Activated naive CD8-positive, alpha-beta T cell treated with anti-CD3 and anti-CD28 coated beads, Interleukin-2, amount 50 U/mL, for 24 hours (primary cell): Measurements from ENCODE around the gene ALDH4A1.

ENCODE experiments used
- ATAC-seq: fragments of 150-1000 bp; cut with Tn5 transposase; one replicate; pipeline ENCODE4 v1.10.0; 2021
- DNase-seq: peaks from one replicate; pipeline ENCODE4 v3.0.0; 2021
- H3K27ac Mint-ChIP-seq: one replicate; pipeline ENCODE4 v1.8.0; 2021; ENCODE audit warnings: mild to moderate bottlenecking, mixed read lengths
- H3K27me3 Mint-ChIP-seq: one replicate; pipeline ENCODE4 v1.8.0; 2021; ENCODE audit warnings: mixed read lengths
- H3K36me3 Mint-ChIP-seq: one replicate; pipeline ENCODE4 v1.8.0; 2021; ENCODE audit warnings: low read depth, mixed read lengths
- H3K4me1 Mint-ChIP-seq: one replicate; pipeline ENCODE4 v1.8.0; 2021; ENCODE audit warnings: mixed read lengths
- H3K4me3 Mint-ChIP-seq: one replicate; pipeline ENCODE4 v1.8.0; 2021; ENCODE audit warnings: mild to moderate bottlenecking, moderate library complexity, mixed read lengths
- H3K9me3 Mint-ChIP-seq: one replicate; pipeline ENCODE4 v1.8.0; 2021; ENCODE audit warnings: mixed read lengths

The ALDH4A1 gene, protein sequence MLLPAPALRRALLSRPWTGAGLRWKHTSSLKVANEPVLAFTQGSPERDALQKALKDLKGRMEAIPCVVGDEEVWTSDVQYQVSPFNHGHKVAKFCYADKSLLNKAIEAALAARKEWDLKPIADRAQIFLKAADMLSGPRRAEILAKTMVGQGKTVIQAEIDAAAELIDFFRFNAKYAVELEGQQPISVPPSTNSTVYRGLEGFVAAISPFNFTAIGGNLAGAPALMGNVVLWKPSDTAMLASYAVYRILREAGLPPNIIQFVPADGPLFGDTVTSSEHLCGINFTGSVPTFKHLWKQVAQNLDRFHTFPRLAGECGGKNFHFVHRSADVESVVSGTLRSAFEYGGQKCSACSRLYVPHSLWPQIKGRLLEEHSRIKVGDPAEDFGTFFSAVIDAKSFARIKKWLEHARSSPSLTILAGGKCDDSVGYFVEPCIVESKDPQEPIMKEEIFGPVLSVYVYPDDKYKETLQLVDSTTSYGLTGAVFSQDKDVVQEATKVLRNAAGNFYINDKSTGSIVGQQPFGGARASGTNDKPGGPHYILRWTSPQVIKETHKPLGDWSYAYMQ

GRCh38 chr1:18902523-18903290 is at the start of gene ALDH4A1:
Gene ALDH4A1, minus strand, starts transcription at chr1:18902555. Its CDS starts 32 bp downstream, at chr1:18902523.
- DNase-seq = peak; percentile 90
- H3K4me3 Mint-ChIP-seq = peak within 1 kb of the TSS; percentile 93
- H3K4me1 Mint-ChIP-seq = peaks cover 34% of the 10 kb centered on the region
- H3K27ac Mint-ChIP-seq = peak within 1 kb of the TSS; percentile 96
- peak; percentile 99 for ATAC-seq
- peaks cover 2% of the 10 kb centered on the region for H3K36me3 Mint-ChIP-seq
- no peaks in the 10 kb centered on the region for H3K9me3 Mint-ChIP-seq
- H3K27me3 Mint-ChIP-seq = no peaks in the 10 kb centered on the region

- DNase-seq (peak; percentile 85), ATAC-seq (peak; percentile 59)
- H3K4me3 Mint-ChIP-seq = peak overlapping the region; percentile 80
- H3K9me3 Mint-ChIP-seq = no peaks in the 10 kb centered on the region
- H3K36me3 Mint-ChIP-seq = peaks cover 12% of the 10 kb centered on the region
- peaks cover 82% of the 10 kb centered on the region for H3K4me1 Mint-ChIP-seq
- no peaks in the 10 kb centered on the region for H3K27me3 Mint-ChIP-seq
- H3K27ac Mint-ChIP-seq = peak overlapping the region; percentile 99
Observed at GRCh38 chr1:18951818-18952391, 49.5 kb upstream of the ALDH4A1 start.

DNA sequence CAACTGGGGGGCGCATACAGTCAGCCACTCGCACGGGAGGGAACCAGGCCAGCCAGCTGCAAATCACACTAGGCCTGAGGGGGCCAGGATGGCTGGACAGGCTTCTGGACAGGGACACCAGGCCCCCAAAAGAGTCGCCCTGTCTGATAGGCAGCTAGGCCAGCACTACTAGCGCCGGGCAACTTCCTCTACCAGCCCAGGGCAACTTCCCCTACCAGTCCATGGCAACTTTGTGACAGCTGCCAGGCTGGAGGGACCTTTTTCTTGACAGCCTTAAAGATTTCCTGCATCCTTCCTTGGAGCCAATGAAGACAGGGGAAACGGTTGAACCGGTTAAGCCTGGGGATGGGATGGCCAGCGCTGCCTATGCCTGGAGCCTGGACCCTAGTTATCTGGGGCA is 49.1 kb upstream of the ALDH4A1 start:
- no peaks in the 10 kb centered on the region for H3K27me3 Mint-ChIP-seq
- no peak for ATAC-seq
- H3K27ac Mint-ChIP-seq = peak overlapping the region; percentile 99
- peak; percentile 42 for DNase-seq
- no peaks in the 10 kb centered on the region for H3K9me3 Mint-ChIP-seq
- peak overlapping the region; percentile 80 for H3K4me3 Mint-ChIP-seq
- peaks cover 87% of the 10 kb centered on the region for H3K4me1 Mint-ChIP-seq
- peaks cover 12% of the 10 kb centered on the region for H3K36me3 Mint-ChIP-seq

DNA sequence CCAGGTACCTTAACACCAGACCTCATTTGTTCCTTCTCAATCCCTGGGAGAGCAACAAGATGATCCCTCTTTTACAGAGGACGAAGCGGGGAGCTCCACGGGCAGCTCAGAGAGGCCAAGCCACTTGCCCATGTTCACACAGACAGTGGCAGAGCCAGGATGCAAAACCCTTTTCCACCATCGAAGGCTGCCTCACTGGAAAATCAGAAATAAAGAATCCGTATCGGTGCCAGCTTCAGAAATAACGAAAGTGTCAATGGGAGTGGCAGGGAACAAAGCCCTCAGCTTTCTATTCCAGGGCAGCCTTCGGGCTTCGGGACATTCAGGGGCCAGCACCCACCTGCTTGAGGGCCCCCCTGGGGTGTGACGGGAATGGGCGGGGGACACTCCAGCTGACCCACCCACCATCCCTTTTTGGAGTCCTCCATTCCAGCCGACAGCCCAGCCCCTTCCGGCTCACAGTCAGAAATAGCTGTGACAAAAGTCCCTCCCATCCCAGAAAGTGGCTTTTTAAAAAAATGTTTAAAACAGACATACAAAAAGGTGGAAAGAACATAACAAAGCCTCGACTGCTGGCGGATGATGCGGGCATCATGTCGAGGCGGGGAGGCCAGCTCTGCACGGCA is 48.2 kb upstream of the ALDH4A1 start:
- Mint-ChIP-seq H3K27ac (peak overlapping the region; percentile 99), H3K9me3 (no peaks in the 10 kb centered on the region), H3K36me3 (peaks cover 12% of the 10 kb centered on the region), H3K4me1 (peaks cover 93% of the 10 kb centered on the region), H3K27me3 (no peaks in the 10 kb centered on the region), H3K4me3 (peak overlapping the region; percentile 80)
- ATAC-seq = no peak
- peak; percentile 38 for DNase-seq

GRCh38 chr1:18949686-18950400 is 47.5 kb upstream of the ALDH4A1 start:
- H3K27ac Mint-ChIP-seq = peak overlapping the region; percentile 99
- DNase-seq (peak; percentile 40), ATAC-seq (no peak)
- no peaks in the 10 kb centered on the region for H3K9me3 Mint-ChIP-seq
- H3K4me3 Mint-ChIP-seq = peak overlapping the region; percentile 80
- H3K36me3 Mint-ChIP-seq = peaks cover 12% of the 10 kb centered on the region
- peaks cover 96% of the 10 kb centered on the region for H3K4me1 Mint-ChIP-seq
- H3K27me3 Mint-ChIP-seq = no peaks in the 10 kb centered on the region

DNA sequence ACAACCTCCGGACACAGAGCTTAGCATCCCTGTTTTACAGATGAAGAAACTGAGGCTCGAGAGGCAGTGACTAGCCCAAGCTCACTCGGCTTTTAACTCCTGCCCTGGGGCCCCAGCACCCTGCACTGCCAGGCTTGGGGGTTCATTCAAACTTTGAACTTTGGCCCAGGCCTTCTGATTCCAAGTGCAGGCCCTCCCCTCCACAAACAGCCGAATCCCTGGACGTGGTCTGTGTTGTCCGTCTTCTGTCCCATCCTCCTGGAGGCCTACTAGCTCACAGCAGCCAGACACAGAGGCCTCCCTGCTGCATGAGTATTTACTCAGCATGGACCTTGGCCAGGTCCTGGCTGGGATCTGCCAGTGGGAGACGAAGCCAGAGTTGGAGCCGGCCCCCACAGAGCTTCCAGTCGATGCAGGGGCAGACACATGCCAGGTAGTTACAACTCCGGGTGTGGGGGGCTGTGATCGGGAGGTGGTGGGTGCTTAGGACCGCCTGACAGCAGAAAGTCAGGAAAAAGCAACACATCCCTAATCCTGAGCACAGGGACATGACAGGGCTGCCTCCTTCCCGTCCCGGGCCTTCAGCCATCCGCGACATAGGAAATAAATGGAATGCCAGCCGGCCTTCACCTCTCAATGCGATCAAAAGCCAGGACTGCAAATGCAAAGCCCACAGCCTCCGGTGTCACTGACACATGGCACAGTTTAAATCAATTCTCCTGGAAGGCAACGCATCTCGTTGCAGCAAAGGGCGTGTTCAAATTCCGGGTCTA is 46.7 kb upstream of the ALDH4A1 start:
- H3K36me3 Mint-ChIP-seq = peaks cover 13% of the 10 kb centered on the region
- no peak for ATAC-seq

DNA sequence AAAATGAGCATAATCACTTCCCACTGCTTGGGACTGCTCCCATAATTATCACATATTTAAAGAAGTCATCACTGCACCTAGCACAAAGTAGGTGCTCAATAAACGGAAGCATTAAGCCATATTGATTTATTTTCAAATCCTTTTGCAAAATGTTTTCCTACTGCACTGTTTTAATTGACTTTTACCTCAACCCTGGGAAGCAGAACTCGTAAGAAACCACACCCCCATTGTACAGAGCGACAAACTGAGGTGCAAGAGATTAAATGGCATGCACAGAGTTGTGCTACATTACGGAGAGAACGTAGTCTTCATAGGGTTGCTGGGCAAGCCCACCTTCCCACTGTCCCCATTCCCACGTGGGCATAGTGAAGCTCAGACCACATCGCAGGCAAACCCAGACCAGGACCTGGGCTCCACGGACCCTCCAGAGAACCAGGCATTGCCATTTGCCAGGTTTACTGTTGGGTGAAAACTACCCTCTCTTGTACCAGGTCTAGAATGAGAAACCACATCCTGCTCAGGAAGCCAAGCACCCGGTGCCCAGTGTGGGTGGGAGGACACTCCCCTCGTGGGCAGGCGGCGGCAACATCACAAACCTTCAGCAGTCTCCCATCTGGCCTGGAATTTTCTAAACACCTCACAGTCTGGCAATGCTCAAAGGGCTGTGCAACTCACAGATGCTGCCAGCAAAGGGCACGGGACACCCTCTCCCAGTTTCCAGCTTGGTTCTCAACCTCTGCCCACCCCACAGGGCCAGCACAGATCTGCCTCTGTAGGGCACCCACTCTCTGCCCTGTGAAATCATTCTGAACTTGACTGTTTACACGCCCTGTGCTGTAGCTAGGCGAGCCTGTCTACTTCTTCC is 45.9 kb upstream of the ALDH4A1 start:
- Mint-ChIP-seq H3K36me3 (peaks cover 14% of the 10 kb centered on the region), H3K27me3 (no peaks in the 10 kb centered on the region), H3K4me1 (peaks cover 91% of the 10 kb centered on the region), H3K9me3 (no peaks in the 10 kb centered on the region), H3K27ac (peak overlapping the region; percentile 99), H3K4me3 (peak overlapping the region; percentile 80)
- DNase-seq (peak; percentile 68), ATAC-seq (peak; percentile 29)

More for the DNA sequence above, 46.7 kb upstream of the ALDH4A1 start:
- H3K4me1 Mint-ChIP-seq = peaks cover 93% of the 10 kb centered on the region
- no peaks in the 10 kb centered on the region for H3K27me3 Mint-ChIP-seq
- DNase-seq = no peak
- H3K27ac Mint-ChIP-seq = peak overlapping the region; percentile 99
- no peaks in the 10 kb centered on the region for H3K9me3 Mint-ChIP-seq
- peak overlapping the region; percentile 80 for H3K4me3 Mint-ChIP-seq

DNA sequence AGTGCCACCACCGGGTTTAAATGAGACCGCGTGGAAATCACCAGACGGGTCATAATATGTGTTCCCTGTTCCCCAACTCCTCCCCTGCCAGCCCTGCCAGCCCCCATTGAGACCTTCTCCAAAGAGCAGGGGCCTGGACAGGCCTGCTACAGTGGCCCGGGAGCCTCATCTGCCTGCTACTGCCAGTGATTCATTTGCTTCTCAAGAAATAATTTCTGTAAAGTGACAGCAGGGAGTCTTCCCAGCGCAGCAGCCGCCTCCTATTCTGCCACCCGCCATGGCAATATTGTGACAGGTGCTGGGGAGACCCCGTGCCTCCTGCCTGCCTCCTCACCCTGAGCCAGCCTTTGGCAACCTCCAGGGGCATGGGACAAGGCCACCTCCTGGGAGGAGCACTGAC is 45.2 kb upstream of the ALDH4A1 start:
- Mint-ChIP-seq H3K9me3 (no peaks in the 10 kb centered on the region), H3K4me1 (peaks cover 84% of the 10 kb centered on the region), H3K4me3 (no peak overlapping the region), H3K36me3 (peaks cover 13% of the 10 kb centered on the region), H3K27me3 (no peaks in the 10 kb centered on the region), H3K27ac (peak overlapping the region; percentile 99)
- no peak for DNase-seq
- ATAC-seq = no peak

GRCh38 chr1:18946550-18947381 is 44.4 kb upstream of the ALDH4A1 start:
- H3K9me3 Mint-ChIP-seq = no peaks in the 10 kb centered on the region
- ATAC-seq (no peak), DNase-seq (no peak)
- no peaks in the 10 kb centered on the region for H3K27me3 Mint-ChIP-seq
- H3K27ac Mint-ChIP-seq = peak overlapping the region; percentile 99
- H3K4me1 Mint-ChIP-seq = peaks cover 82% of the 10 kb centered on the region
- no peak overlapping the region for H3K4me3 Mint-ChIP-seq
- peaks cover 9% of the 10 kb centered on the region for H3K36me3 Mint-ChIP-seq

- Mint-ChIP-seq H3K27me3 (no peaks in the 10 kb centered on the region), H3K36me3 (peaks cover 9% of the 10 kb centered on the region), H3K9me3 (no peaks in the 10 kb centered on the region), H3K27ac (peak overlapping the region; percentile 39), H3K4me1 (peaks cover 80% of the 10 kb centered on the region), H3K4me3 (no peak overlapping the region)
- ATAC-seq = no peak
- DNase-seq = no peak
Observed at GRCh38 chr1:18945401-18945849, 43.1 kb upstream of the ALDH4A1 start.

DNA sequence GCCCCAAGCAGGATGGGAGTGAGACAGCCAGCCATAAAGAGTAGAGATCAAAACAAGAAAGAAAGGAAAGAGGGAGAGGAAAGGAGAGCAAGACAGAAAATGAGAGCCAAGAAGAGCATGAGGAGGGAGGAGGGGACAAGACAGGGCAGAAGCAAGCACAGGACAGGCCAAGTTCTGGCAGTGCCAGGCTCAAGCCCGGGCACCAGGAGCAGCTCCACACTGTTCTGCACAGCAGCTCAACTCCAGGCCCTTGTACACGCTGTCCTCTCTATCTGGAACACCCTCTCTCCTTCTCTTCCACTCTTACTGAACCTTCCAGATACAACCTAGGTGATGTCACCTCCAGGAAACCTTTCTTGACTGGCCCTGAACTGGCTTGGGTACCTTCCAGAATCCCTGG is 42.5 kb upstream of the ALDH4A1 start:
- Mint-ChIP-seq H3K4me1 (peaks cover 79% of the 10 kb centered on the region), H3K27ac (peak overlapping the region; percentile 39), H3K4me3 (no peak overlapping the region), H3K9me3 (no peaks in the 10 kb centered on the region), H3K36me3 (peaks cover 9% of the 10 kb centered on the region), H3K27me3 (no peaks in the 10 kb centered on the region)
- ATAC-seq = no peak
- DNase-seq = no peak
